HG03354 (cell line): ENCODE results near the gene TUBA1C.
"Not testable (repeated sequence)": the region's sequence is repeated elsewhere in the genome, so short reads cannot be mapped to it uniquely, and the experiment has no call there.

Source experiments
- ATAC-seq: cut with Tn5 transposase; IDR thresholded peaks from one replicate; pipeline ENCODE4 v1.9.1; 2021; ENCODE audit warnings: mild to moderate bottlenecking; ENCODE audit not compliant: unreplicated experiment, poor library complexity, severe bottlenecking

TUBA1C gene

GRCh38 chr12:49280545-49280944 is 15.7 kb downstream of the TUBA1C start:
- not testable (repeated sequence) for ATAC-seq

- no peak for ATAC-seq
Observed at GRCh38 chr12:49282302-49282701, 17.4 kb downstream of the TUBA1C start.

GRCh38 chr12:49282740-49283375 is 18.0 kb downstream of the TUBA1C start:
- not testable (repeated sequence) for ATAC-seq

- ATAC-seq, result no peak
Observed at GRCh38 chr12:49283541-49284429, 18.9 kb downstream of the TUBA1C start.

GRCh38 chr12:49284672-49285071 is 19.8 kb downstream of the TUBA1C start:
- no peak for ATAC-seq

- no peak for ATAC-seq
Observed at GRCh38 chr12:49287876-49288275, 23.0 kb downstream of the TUBA1C start.

- no peak for ATAC-seq
Observed at GRCh38 chr12:49288412-49288853, 23.6 kb downstream of the TUBA1C start.

GRCh38 chr12:49288922-49289555 is 24.2 kb downstream of the TUBA1C start:
- no peak for ATAC-seq

GRCh38 chr12:49292729-49293055 is 27.8 kb downstream of the TUBA1C start:
- ATAC-seq, result no peak

GRCh38 chr12:49293056-49293956 is 28.4 kb downstream of the TUBA1C start:
- ATAC-seq, result no peak

GRCh38 chr12:49294086-49294803 is 29.4 kb downstream of the TUBA1C start:
- no peak for ATAC-seq

GRCh38 chr12:49294804-49295081 is 29.9 kb downstream of the TUBA1C start:
- no peak for ATAC-seq

GRCh38 chr12:49295082-49295936 is 30.4 kb downstream of the TUBA1C start, which contains the start of gene PRPH:
PRPH (plus strand) TSS chr12:49295147; CDS start chr12:49295201, 54 bp downstream.
- ATAC-seq, result no peak

GRCh38 chr12:49296034-49296835 is 31.4 kb downstream of the TUBA1C start:
- ATAC-seq, result no peak

- ATAC-seq, result no peak
Observed at GRCh38 chr12:49296836-49297694, 32.2 kb downstream of the TUBA1C start.

- ATAC-seq, result no peak
Observed at GRCh38 chr12:49297695-49298060, 32.8 kb downstream of the TUBA1C start.

- ATAC-seq, result no peak
Observed at GRCh38 chr12:49298160-49298559, 33.3 kb downstream of the TUBA1C start.
